Measurements from ENCODE around the gene OARD1.
A peak's percentile ranks its signal among the peaks of the same experiment; 100 is the strongest.

OARD1 gene

DNA sequence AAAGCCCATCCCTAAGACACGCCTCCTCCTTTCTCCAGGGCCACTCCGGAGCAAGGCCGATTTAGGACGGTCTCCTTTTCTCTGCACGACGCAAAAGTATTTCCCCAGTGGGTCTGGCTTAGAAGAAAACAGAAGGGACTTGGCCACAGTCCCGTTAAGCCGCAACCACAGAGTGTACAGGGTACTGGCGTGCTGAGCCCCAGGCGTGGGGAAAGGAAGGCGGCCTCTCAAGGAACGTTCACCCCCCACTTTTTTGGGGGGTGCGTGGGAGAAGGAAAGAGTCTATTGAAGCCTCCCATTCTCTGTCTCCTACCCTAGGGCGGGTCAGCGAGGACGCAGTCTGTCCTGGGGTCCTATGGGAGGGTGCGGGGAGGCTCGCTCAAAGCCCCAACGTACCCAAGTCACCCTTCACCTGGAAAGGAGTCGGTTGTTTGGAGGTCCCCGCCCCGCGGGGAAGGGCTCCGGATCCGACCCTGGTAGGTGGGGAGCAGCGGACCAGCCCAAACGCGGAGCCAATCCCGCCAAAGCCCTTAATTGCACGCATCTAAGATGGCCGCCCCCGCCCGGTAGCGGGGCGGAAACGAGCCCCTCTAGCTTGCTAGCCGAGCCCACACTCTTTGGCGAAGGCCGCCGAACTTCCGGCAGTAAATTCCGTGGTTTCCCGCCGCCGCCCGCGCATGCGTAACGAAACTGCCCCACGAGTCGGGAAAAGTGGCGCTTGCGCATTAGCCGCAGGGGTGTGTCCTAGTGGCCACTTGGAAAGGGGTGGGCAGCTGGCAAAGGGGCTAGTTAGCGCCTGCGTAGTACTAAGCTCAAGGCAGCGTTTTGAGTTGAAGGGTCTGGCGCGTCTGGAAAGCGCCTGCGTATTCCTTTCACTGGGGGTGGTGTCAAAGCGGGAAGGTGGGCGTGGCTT, at the start of gene OARD1 (continued):
- TF ChIP-seq, protein P1, sequence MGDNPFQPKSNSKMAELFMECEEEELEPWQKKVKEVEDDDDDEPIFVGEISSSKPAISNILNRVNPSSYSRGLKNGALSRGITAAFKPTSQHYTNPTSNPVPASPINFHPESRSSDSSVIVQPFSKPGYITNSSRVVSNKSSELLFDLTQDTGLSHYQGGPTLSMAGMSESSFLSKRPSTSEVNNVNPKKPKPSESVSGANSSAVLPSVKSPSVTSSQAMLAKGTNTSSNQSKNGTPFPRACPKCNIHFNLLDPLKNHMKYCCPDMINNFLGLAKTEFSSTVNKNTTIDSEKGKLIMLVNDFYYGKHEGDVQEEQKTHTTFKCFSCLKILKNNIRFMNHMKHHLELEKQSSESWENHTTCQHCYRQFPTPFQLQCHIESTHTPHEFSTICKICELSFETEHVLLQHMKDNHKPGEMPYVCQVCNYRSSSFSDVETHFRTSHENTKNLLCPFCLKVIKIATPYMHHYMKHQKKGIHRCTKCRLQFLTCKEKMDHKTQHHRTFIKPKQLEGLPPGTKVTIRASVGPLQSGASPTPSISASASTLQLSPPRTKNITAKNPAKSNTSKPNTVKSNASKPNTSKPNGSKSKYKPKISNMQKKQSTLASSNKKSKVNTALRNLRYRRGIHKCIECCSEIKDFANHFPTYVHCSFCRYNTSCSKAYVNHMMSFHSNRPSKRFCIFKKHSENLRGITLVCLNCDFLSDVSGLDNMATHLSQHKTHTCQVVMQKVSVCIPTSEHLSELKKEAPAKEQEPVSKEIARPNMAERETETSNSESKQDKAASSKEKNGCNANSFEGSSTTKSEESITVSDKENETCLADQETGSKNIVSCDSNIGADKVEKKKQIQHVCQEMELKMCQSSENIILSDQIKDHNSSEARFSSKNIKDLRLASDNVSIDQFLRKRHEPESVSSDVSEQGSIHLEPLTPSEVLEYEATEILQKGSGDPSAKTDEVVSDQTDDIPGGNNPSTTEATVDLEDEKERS (tag by site-specific recombination; IDR thresholded peaks at IDR 0.05), result no peak
- TF ChIP-seq, protein P2, sequence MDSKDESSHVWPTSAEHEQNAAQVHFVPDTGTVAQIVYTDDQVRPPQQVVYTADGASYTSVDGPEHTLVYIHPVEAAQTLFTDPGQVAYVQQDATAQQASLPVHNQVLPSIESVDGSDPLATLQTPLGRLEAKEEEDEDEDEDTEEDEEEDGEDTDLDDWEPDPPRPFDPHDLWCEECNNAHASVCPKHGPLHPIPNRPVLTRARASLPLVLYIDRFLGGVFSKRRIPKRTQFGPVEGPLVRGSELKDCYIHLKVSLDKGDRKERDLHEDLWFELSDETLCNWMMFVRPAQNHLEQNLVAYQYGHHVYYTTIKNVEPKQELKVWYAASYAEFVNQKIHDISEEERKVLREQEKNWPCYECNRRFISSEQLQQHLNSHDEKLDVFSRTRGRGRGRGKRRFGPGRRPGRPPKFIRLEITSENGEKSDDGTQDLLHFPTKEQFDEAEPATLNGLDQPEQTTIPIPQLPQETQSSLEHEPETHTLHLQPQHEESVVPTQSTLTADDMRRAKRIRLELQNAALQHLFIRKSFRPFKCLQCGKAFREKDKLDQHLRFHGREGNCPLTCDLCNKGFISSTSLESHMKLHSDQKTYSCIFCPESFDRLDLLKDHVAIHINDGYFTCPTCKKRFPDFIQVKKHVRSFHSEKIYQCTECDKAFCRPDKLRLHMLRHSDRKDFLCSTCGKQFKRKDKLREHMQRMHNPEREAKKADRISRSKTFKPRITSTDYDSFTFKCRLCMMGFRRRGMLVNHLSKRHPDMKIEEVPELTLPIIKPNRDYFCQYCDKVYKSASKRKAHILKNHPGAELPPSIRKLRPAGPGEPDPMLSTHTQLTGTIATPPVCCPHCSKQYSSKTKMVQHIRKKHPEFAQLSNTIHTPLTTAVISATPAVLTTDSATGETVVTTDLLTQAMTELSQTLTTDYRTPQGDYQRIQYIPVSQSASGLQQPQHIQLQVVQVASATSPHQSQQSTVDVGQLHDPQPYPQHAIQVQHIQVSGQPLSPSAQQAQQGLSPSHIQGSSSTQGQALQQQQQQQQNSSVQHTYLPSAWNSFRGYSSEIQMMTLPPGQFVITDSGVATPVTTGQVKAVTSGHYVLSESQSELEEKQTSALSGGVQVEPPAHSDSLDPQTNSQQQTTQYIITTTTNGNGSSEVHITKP (tag by site-specific recombination; IDR thresholded peaks at IDR 0.05), result peak; percentile 93
- peak; percentile 60 for TF ChIP-seq ZFHX2 (tag by site-specific recombination; conservative IDR thresholded peaks at IDR 0.05)
- TF ChIP-seq ZNF561 (tag by site-specific recombination; IDR thresholded peaks at IDR 0.05; ENCODE audit: borderline replicate concordance), result no peak; the same call in 1 of the 2 replicates
- TF ChIP-seq ZNF677 (tag by site-specific recombination; IDR thresholded peaks at IDR 0.05), result no peak
- TF ChIP-seq KLF9 (tag by site-specific recombination; IDR thresholded peaks at IDR 0.05; ENCODE audit: low read depth), result peak; percentile 98
- TF ChIP-seq ZNF747 (tag by site-specific recombination; IDR thresholded peaks at IDR 0.05), result no peak
- no peak for TF ChIP-seq ZNF350 (tag by site-specific recombination; IDR thresholded peaks at IDR 0.05)
- TF ChIP-seq, protein P3, sequence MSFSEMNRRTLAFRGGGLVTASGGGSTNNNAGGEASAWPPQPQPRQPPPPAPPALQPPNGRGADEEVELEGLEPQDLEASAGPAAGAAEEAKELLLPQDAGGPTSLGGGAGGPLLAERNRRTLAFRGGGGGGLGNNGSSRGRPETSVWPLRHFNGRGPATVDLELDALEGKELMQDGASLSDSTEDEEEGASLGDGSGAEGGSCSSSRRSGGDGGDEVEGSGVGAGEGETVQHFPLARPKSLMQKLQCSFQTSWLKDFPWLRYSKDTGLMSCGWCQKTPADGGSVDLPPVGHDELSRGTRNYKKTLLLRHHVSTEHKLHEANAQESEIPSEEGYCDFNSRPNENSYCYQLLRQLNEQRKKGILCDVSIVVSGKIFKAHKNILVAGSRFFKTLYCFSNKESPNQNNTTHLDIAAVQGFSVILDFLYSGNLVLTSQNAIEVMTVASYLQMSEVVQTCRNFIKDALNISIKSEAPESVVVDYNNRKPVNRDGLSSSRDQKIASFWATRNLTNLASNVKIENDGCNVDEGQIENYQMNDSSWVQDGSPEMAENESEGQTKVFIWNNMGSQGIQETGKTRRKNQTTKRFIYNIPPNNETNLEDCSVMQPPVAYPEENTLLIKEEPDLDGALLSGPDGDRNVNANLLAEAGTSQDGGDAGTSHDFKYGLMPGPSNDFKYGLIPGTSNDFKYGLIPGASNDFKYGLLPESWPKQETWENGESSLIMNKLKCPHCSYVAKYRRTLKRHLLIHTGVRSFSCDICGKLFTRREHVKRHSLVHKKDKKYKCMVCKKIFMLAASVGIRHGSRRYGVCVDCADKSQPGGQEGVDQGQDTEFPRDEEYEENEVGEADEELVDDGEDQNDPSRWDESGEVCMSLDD (tag by site-specific recombination; IDR thresholded peaks at IDR 0.05), result peak; percentile 99
- no peak for TF ChIP-seq ZNF571 (tag by site-specific recombination; IDR thresholded peaks at IDR 0.05)
- no peak for TF ChIP-seq ZSCAN16 (tag by site-specific recombination; IDR thresholded peaks at IDR 0.05)
- TF ChIP-seq, protein P4, sequence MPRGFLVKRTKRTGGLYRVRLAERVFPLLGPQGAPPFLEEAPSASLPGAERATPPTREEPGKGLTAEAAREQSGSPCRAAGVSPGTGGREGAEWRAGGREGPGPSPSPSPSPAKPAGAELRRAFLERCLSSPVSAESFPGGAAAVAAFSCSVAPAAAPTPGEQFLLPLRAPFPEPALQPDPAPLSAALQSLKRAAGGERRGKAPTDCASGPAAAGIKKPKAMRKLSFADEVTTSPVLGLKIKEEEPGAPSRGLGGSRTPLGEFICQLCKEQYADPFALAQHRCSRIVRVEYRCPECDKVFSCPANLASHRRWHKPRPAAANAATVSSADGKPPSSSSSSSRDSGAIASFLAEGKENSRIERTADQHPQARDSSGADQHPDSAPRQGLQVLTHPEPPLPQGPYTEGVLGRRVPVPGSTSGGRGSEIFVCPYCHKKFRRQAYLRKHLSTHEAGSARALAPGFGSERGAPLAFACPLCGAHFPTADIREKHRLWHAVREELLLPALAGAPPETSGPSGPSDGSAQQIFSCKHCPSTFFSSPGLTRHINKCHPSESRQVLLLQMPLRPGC (tag by site-specific recombination; IDR thresholded peaks at IDR 0.05), result no peak
- no peak for TF ChIP-seq ZNF19 (tag by site-specific recombination; IDR thresholded peaks at IDR 0.05; ENCODE audit: low read depth)
- TF ChIP-seq ZNF626 (tag by site-specific recombination; IDR thresholded peaks at IDR 0.05), result no peak
- TF ChIP-seq, protein P5, sequence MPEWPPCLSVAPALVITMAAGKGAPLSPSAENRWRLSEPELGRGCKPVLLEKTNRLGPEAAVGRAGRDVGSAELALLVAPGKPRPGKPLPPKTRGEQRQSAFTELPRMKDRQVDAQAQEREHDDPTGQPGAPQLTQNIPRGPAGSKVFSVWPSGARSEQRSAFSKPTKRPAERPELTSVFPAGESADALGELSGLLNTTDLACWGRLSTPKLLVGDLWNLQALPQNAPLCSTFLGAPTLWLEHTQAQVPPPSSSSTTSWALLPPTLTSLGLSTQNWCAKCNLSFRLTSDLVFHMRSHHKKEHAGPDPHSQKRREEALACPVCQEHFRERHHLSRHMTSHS (tag by site-specific recombination; IDR thresholded peaks at IDR 0.05), result no peak
- TF ChIP-seq PRDM2 (tag by site-specific recombination; IDR thresholded peaks at IDR 0.05; ENCODE audit: borderline replicate concordance), result no peak
- TF ChIP-seq ZNF362 (tag by site-specific recombination; IDR thresholded peaks at IDR 0.05), result no peak

All from HEK293 (cell line).